ENCODE data around the gene APOBEC3C.
"Not testable (repeated sequence)": the region's sequence is repeated elsewhere in the genome, so short reads cannot be mapped to it uniquely, and the experiment has no call there.

Gene APOBEC3C

GRCh38 chr22:39021552-39022250, 7.6 kb downstream of the APOBEC3C start:
- no peak for DNase-seq

- no peak for DNase-seq
Measured at GRCh38 chr22:39024519-39025308, 10.7 kb downstream of the APOBEC3C start.

GRCh38 chr22:39026509-39027150, 12.6 kb downstream of the APOBEC3C start:
- DNase-seq = no peak

- no peak for DNase-seq
Measured at GRCh38 chr22:39027717-39028116, 13.7 kb downstream of the APOBEC3C start.

GRCh38 chr22:39028281-39028680, 14.2 kb downstream of the APOBEC3C start:
- DNase-seq = peak; percentile 27

- DNase-seq = no peak
Measured at GRCh38 chr22:39029227-39029626, 15.2 kb downstream of the APOBEC3C start.

GRCh38 chr22:39030705-39031104, 16.6 kb downstream of the APOBEC3C start:
- no peak for DNase-seq

- DNase-seq = not testable (repeated sequence)
Measured at GRCh38 chr22:39031434-39032295, 17.6 kb downstream of the APOBEC3C start.

GRCh38 chr22:39037071-39037470, 23.0 kb downstream of the APOBEC3C start:
- DNase-seq = not testable (repeated sequence)

GRCh38 chr22:39039306-39040126, 25.5 kb downstream of the APOBEC3C start:
- DNase-seq = no peak

- not testable (repeated sequence) for DNase-seq
Measured at GRCh38 chr22:39040155-39040537, 26.1 kb downstream of the APOBEC3C start.

- DNase-seq = peak; percentile 55
Measured at GRCh38 chr22:39040538-39041296, 26.7 kb downstream of the APOBEC3C start, which contains the start of gene APOBEC3F. Gene APOBEC3F, plus strand, starts transcription at chr22:39040864. Its CDS starts 97 bp downstream, at chr22:39040961.

- no peak for DNase-seq
Measured at GRCh38 chr22:39041908-39042307, 27.9 kb downstream of the APOBEC3C start.

- DNase-seq = not testable (repeated sequence)
Measured at GRCh38 chr22:39043063-39043462, 29.0 kb downstream of the APOBEC3C start.

- not testable (repeated sequence) for DNase-seq
Measured at GRCh38 chr22:39045136-39045535, 31.1 kb downstream of the APOBEC3C start.

- DNase-seq = not testable (repeated sequence)
Measured at GRCh38 chr22:39049486-39049885, 35.4 kb downstream of the APOBEC3C start.

- not testable (repeated sequence) for DNase-seq
Measured at GRCh38 chr22:39051844-39052495, 37.9 kb downstream of the APOBEC3C start.

GRCh38 chr22:39055658-39056057, 41.6 kb downstream of the APOBEC3C start:
- no peak for DNase-seq

- DNase-seq = not testable (repeated sequence)
Measured at GRCh38 chr22:39061290-39061689, 47.2 kb downstream of the APOBEC3C start.

- peak; percentile 14 for DNase-seq
Measured at GRCh38 chr22:39061951-39062350, 47.9 kb downstream of the APOBEC3C start.
